IPS-18c (cell line): Measurements from ENCODE around the gene SYNGR1.

Experiments used
- H3K4me3 ChIP-seq: 2 replicates; pipeline ENCODE4 v1.7.0; 2013; ENCODE audit warnings: low read depth, mild to moderate bottlenecking, low read length, moderate library complexity; ENCODE audit not compliant: insufficient read depth
- H3K9me3 ChIP-seq: one replicate; pipeline ENCODE4 v1.6.1; 2013; ENCODE audit warnings: mild to moderate bottlenecking, low read length, moderate library complexity; ENCODE audit not compliant: control insufficient read depth, insufficient read depth

The SYNGR1 gene

GRCh38 chr22:39349967-39350726 is at the start of gene SYNGR1:
Gene SYNGR1, plus strand, starts transcription at chr22:39349991. Its CDS starts 20 bp downstream, at chr22:39350011.
- H3K4me3 ChIP-seq: peak within 1 kb of the TSS; percentile 69
- H3K9me3 ChIP-seq: no peaks in the 10 kb centered on the region

- Histone ChIP-seq H3K9me3 (peaks cover 2% of the 10 kb centered on the region), H3K4me3 (no peak overlapping the region)
Measured at GRCh38 chr22:39300186-39300830, 49.5 kb upstream of the SYNGR1 start.

GRCh38 chr22:39301108-39301507 is 48.7 kb upstream of the SYNGR1 start:
- H3K4me3 ChIP-seq: no peak overlapping the region
- peaks cover 2% of the 10 kb centered on the region for H3K9me3 ChIP-seq

GRCh38 chr22:39301926-39302325 is 47.9 kb upstream of the SYNGR1 start:
- H3K4me3 ChIP-seq: no peak overlapping the region

GRCh38 chr22:39302431-39302960 is 47.3 kb upstream of the SYNGR1 start:
- H3K9me3 ChIP-seq: peaks cover 2% of the 10 kb centered on the region

More at GRCh38 chr22:39301926-39302325, 47.9 kb upstream of the SYNGR1 start:
- H3K9me3 ChIP-seq: peaks cover 2% of the 10 kb centered on the region

GRCh38 chr22:39303358-39303757 is 46.4 kb upstream of the SYNGR1 start:
- Histone ChIP-seq H3K9me3 (peaks cover 2% of the 10 kb centered on the region), H3K4me3 (no peak overlapping the region)

More at GRCh38 chr22:39302431-39302960, 47.3 kb upstream of the SYNGR1 start:
- no peak overlapping the region for H3K4me3 ChIP-seq

GRCh38 chr22:39303892-39304671 is 45.7 kb upstream of the SYNGR1 start:
- H3K9me3 ChIP-seq: peaks cover 2% of the 10 kb centered on the region
- H3K4me3 ChIP-seq: no peak overlapping the region

- Histone ChIP-seq H3K9me3 (peaks cover 2% of the 10 kb centered on the region), H3K4me3 (no peak overlapping the region)
Measured at GRCh38 chr22:39306456-39307361, 43.1 kb upstream of the SYNGR1 start.

GRCh38 chr22:39308614-39309363 is 41.0 kb upstream of the SYNGR1 start:
- H3K4me3 ChIP-seq: no peak overlapping the region
- no peaks in the 10 kb centered on the region for H3K9me3 ChIP-seq

- no peak overlapping the region for H3K4me3 ChIP-seq
- no peaks in the 10 kb centered on the region for H3K9me3 ChIP-seq
Measured at GRCh38 chr22:39309364-39309861, 40.4 kb upstream of the SYNGR1 start.

- H3K9me3 ChIP-seq: no peaks in the 10 kb centered on the region
- H3K4me3 ChIP-seq: no peak overlapping the region
Measured at GRCh38 chr22:39309881-39310714, 39.7 kb upstream of the SYNGR1 start.

- Histone ChIP-seq H3K9me3 (no peaks in the 10 kb centered on the region), H3K4me3 (no peak overlapping the region)
Measured at GRCh38 chr22:39311592-39312400, 38.0 kb upstream of the SYNGR1 start.

- H3K9me3 ChIP-seq: no peaks in the 10 kb centered on the region
- no peak overlapping the region for H3K4me3 ChIP-seq
Measured at GRCh38 chr22:39312410-39312809, 37.4 kb upstream of the SYNGR1 start.

GRCh38 chr22:39313258-39314001 is 36.4 kb upstream of the SYNGR1 start:
- Histone ChIP-seq H3K4me3 (no peak overlapping the region), H3K9me3 (no peaks in the 10 kb centered on the region)
